A549 (cell line): Measurements from ENCODE around the gene ASZ1. TPM values are rescaled to one million over a fixed set of nuclear protein-coding genes. Genes with fewer than 3 reads are reported as not detected.

ENCODE experiments used
- ATAC-seq, 2 experiments: fragments of 200-7000 bp in 1 of 2; fragments of >200 bp in 1 of 2; cut with Nextera tagmentation in 1 of 2; cut with Tn5 transposase in 1 of 2; 3 replicates each; pipeline versions ENCODE4 v1.8.0 to v1.9.1; 2018 to 2020; ENCODE audit warnings: mild to moderate bottlenecking in 1 of 2, moderate library complexity in 1 of 2
- CTCF ChIA-PET: fragments of 300-600 bp; sonication (Branson Sonifier 250); formaldehyde crosslinking; extraction: SDS; loops from one replicate; lab custom pipeline; 2021; ENCODE audit warnings: antibody characterized with exemption, inconsistent platforms; lab: Yijun Ruan, JAX
- POLR2A ChIA-PET: fragments of 350-600 bp; formaldehyde crosslinking; extraction: SDS; loops from one replicate; lab custom pipeline; 2021; ENCODE audit warnings: antibody characterized with exemption, inconsistent platforms; lab: Yijun Ruan, JAX
- DNase-seq, 2 experiments: peaks; one replicate each; pipeline versions ENCODE4 v3.0.0 to v3.0.0-alpha.2; 2011 to 2016; ENCODE audit warnings: low read depth in 1 of 2, low spot score in 1 of 2
- FAIRE-seq: peaks from 2 replicates; lab custom pipeline; 2011; peaks lifted over from hg19 to GRCh38; lab: Jason Lieb, UNC
- H3K27ac ChIP-seq, 2 experiments: fragments of >200 bp; sonication (Bioruptor Twin); formaldehyde crosslinking; 3 replicates each; pipeline ENCODE4 v1.5.1; 2016 to 2017
- H3K4me1 ChIP-seq: fragments of >200 bp; sonication (Bioruptor Twin); formaldehyde crosslinking; 3 replicates; pipeline ENCODE4 v1.6.1; 2016
- H3K4me2 ChIP-seq: fragments of >200 bp; sonication (Bioruptor Twin); formaldehyde crosslinking; 3 replicates; pipeline ENCODE4 v1.6.1; 2016
- H3K4me3 ChIP-seq: fragments of >200 bp; sonication (Bioruptor Twin); formaldehyde crosslinking; 3 replicates; pipeline ENCODE4 v1.5.1; 2016
- H3K9me3 ChIP-seq: fragments of >200 bp; sonication (Bioruptor Twin); formaldehyde crosslinking; 3 replicates; pipeline ENCODE4 v1.6.1; 2016
- CBX8 ChIP-seq: fragments of 200-600 bp; sonication (generic); IDR thresholded peaks from 2 replicates; pipeline ENCODE4 v1.6.1; 2016
- CHD2 ChIP-seq: fragments of 150-350 bp; IDR thresholded peaks from 2 replicates; pipeline ENCODE4 v1.6.1; 2014; ENCODE audit warnings: low read length; ENCODE audit not compliant: partially characterized antibody
- CHD4 ChIP-seq: fragments of 200-600 bp; sonication (generic); IDR thresholded peaks from 2 replicates; pipeline ENCODE4 v1.6.1; 2016; ENCODE audit warnings: antibody characterized with exemption, mild to moderate bottlenecking, borderline replicate concordance
- EHF ChIP-seq: fragments of 250-450 bp; sonication (Bioruptor Pico); IDR thresholded peaks from 2 replicates; pipeline ENCODE4 v1.5.0; 2020; ENCODE audit warnings: mild to moderate bottlenecking
- EHMT2 ChIP-seq: fragments of 200-600 bp; sonication (generic); IDR thresholded peaks from 2 replicates; pipeline ENCODE4 v1.6.1; 2016; ENCODE audit warnings: antibody characterized with exemption, low read depth, mild to moderate bottlenecking, moderate library complexity
- FOSL2 ChIP-seq, 2 experiments: fragments of 450-650 bp in 1 of 2; fragments of >200 bp in 1 of 2; sonication (Bioruptor Twin) in 1 of 2; formaldehyde crosslinking; IDR thresholded peaks; 2 replicates each; pipeline versions ENCODE4 v1.5.0 to v1.6.1; 2016 to 2020; ENCODE audit warnings: mild to moderate bottlenecking in 1 of 2, moderate library complexity in 1 of 2
- FOXS1 ChIP-seq: fragments of 250-450 bp; sonication (Bioruptor Pico); IDR thresholded peaks from 2 replicates; pipeline ENCODE4 v1.5.0; 2020; ENCODE audit warnings: mild to moderate bottlenecking, moderate library complexity
- HDAC2 ChIP-seq: fragments of 200-600 bp; sonication (generic); IDR thresholded peaks from 2 replicates; pipeline ENCODE4 v1.6.1; 2016
- HEYL ChIP-seq: fragments of 250-450 bp; sonication (Bioruptor Pico); IDR thresholded peaks from 2 replicates; pipeline ENCODE4 v1.8.0; 2021; ENCODE audit warnings: mild to moderate bottlenecking, moderate library complexity
- HOXA7 ChIP-seq: fragments of 250-450 bp; sonication (Bioruptor Pico); IDR thresholded peaks from 2 replicates; pipeline ENCODE4 v1.5.0; 2020; ENCODE audit warnings: mild to moderate bottlenecking, moderate library complexity
- HOXB13 ChIP-seq: fragments of 250-450 bp; sonication (Bioruptor Pico); IDR thresholded peaks from 2 replicates; pipeline ENCODE4 v1.5.0; 2020; ENCODE audit warnings: low read depth, mild to moderate bottlenecking, moderate library complexity
- JUNB ChIP-seq: fragments of >200 bp; sonication (Bioruptor Twin); formaldehyde crosslinking; IDR thresholded peaks from 2 replicates; pipeline ENCODE4 v1.6.1; 2016
- MAFK ChIP-seq: fragments of 450-650 bp; IDR thresholded peaks from 2 replicates; pipeline ENCODE4 v1.6.1; 2014; ENCODE audit not compliant: partially characterized antibody
- MAZ ChIP-seq: fragments of 150-350 bp; IDR thresholded peaks from 2 replicates; pipeline ENCODE4 v1.6.1; 2014; ENCODE audit warnings: antibody characterized with exemption, low read depth, low read length, borderline replicate concordance
- MYC ChIP-seq: IDR thresholded peaks from 2 replicates; pipeline ENCODE4 v1.6.1; 2012; ENCODE audit warnings: mild to moderate bottlenecking, inconsistent platforms, low read length, improper control_type of control experiment, borderline replicate concordance
- NFE2L2 ChIP-seq: fragments of 150-350 bp; conservative IDR thresholded peaks from 2 replicates; pipeline ENCODE4 v1.6.1; 2014; ENCODE audit warnings: low read length
- POLR2A ChIP-seq: IDR thresholded peaks from 2 replicates; pipeline ENCODE4 v1.6.1; 2012; ENCODE audit warnings: mild to moderate bottlenecking, low read length
- SMC3 ChIP-seq: fragments of >200 bp; sonication (Bioruptor Twin); formaldehyde crosslinking; IDR thresholded peaks from 3 replicates; pipeline ENCODE4 v1.6.1; 2018; ENCODE audit warnings: inconsistent platforms
- TFCP2L1 ChIP-seq: fragments of 250-450 bp; sonication (Bioruptor Pico); IDR thresholded peaks from 2 replicates; pipeline ENCODE4 v1.5.0; 2021; ENCODE audit warnings: mild to moderate bottlenecking
- TP53 ChIP-seq: fragments of 250-450 bp; sonication (Bioruptor Pico); IDR thresholded peaks from 2 replicates; pipeline ENCODE4 v1.5.0; 2021; ENCODE audit warnings: mild to moderate bottlenecking, moderate library complexity
- ZC3H11A ChIP-seq: fragments of 450-650 bp; IDR thresholded peaks from 2 replicates; pipeline ENCODE4 v1.6.1; 2014; ENCODE audit warnings: antibody characterized with exemption, mild to moderate bottlenecking
- ZFP36 ChIP-seq: fragments of 450-650 bp; IDR thresholded peaks from 2 replicates; pipeline ENCODE4 v1.6.1; 2014; ENCODE audit warnings: borderline replicate concordance; ENCODE audit not compliant: partially characterized antibody
- WGBS: methylation state at CpG from one replicate; pipeline ENCODE4 v1.1.6; 2017; ENCODE audit errors: missing lambda C conversion rate; 5-methylcytosine and 5-hydroxymethylcytosine counted together
- polyA plus RNA-seq, 4 experiments: library from polyadenylated mRNA; depleted of rRNA in 3 of 4; stranded (reverse); fragments of >200 nt; fragmentation: RNase III in 1 of 4; extraction: RNeasy Plus Mini Kit Qiagen cat#74134 plus additional on column Dnase treatment in 1 of 4; gene quantifications; 2 replicates in 3 of 4; 3 replicates in 1 of 4; pipeline ENCODE4 v1.2.3, GENCODE V29; 2011 to 2017
- TF ChIP-seq, protein P1 (sequence below): fragments of 150-350 bp; IDR thresholded peaks from 2 replicates; pipeline ENCODE4 v1.6.1; 2014; ENCODE audit warnings: low read depth, mild to moderate bottlenecking, low read length
- TF ChIP-seq, protein P2 (sequence below): IDR thresholded peaks from 2 replicates; pipeline ENCODE4 v1.6.1; 2012
- TF ChIP-seq, protein P3 (sequence below): fragments of >200 bp; sonication (Bioruptor Twin); formaldehyde crosslinking; IDR thresholded peaks from 3 replicates; pipeline ENCODE4 v1.6.1; 2016
- TF ChIP-seq, protein P4 (sequence below): fragments of 200-600 bp; sonication (generic); IDR thresholded peaks from 2 replicates; pipeline ENCODE4 v1.6.1; 2016; ENCODE audit warnings: antibody characterized with exemption, mild to moderate bottlenecking, moderate library complexity
- TF ChIP-seq, protein P5 (sequence below): fragments of 250-450 bp; sonication (Bioruptor Pico); IDR thresholded peaks from 2 replicates; pipeline ENCODE4 v1.5.0; 2020; ENCODE audit warnings: low read depth, mild to moderate bottlenecking, moderate library complexity

The ASZ1 gene
- polyA plus RNA-seq, 2 of the 4 experiments (the other 2 are of a cell fraction): not detected

DNA sequence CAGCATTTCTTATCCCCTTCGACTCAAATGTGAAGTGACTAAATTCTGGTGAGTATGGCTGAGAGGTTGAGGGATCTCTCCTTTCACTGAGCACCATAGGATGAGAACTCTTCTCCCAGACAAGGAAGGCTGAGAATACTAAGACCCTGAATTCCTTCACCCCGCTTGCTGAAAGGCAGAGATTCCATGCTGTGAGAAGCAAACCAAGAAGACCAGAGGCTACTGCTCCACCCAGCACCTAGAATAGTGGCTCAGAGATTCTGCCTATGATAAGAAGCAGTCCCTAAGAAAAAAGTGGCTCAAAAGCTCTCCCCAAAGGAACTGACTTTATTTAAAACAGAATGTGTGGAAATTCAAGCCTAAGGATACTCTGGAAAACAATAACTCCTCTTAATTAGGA is 77.7 kb downstream of the ASZ1 start:
- TF ChIP-seq ZFP36: no peak
- TF ChIP-seq JUNB: no peak
- TF ChIP-seq POLR2A: no peak
- TF ChIP-seq EHF (CRISPR knock-in tag): no peak
- Histone ChIP-seq H3K4me3 (no peak overlapping the region), H3K9me3 (no peaks in the 10 kb centered on the region), H3K27ac (no peak overlapping the region), H3K4me1 (no peaks in the 10 kb centered on the region), H3K4me2 (no peak overlapping the region)
- POLR2A ChIA-PET: no interaction called here
- DNase-seq (no peak), FAIRE-seq (no peak), ATAC-seq (no peak)
- CTCF ChIA-PET: interaction anchor here (0.8 kb wide), 1 partner anchor 119 kb away, joined by 3 read pairs; no protein-coding TSS in a partner anchor
- 31% methylated on average over 2 of the region's 2 CpGs for WGBS

DNA sequence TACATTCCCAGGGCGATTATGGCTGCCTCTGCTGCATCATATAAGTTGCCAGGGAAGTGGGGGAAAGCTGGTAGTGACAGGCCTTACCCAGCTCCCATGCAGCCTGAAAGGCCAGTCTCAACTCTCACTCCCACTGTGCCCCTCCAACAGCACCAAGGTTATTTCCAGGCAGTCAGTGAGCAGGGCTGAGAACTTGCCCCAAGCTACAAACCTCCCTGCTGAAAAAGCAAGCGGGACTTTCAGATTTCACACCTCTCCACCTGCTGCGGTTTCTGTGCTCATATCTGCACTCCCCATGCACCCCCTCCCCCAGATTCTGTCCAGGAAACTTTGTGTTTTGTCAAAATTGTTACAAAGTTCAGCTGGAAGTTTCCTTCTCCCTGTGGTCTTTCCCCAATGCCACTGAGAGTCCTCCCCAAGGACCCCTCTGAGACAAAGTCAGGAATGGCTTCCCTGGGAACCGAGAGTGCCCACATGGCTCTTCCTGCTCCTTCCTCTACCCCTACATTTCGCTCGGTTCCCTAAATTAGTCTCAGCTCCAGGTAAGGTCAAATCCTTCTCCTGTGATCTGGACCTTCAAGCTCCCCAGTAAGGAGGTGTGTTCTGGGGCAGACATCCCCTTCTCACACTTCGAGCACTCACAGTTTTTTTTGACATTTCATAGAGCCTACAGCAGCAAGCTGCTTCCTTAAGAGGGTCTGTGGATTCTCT is 79.2 kb downstream of the ASZ1 start:
- FAIRE-seq (no peak), ATAC-seq (no peak), DNase-seq (no peak)
- H3K4me2 ChIP-seq: no peak overlapping the region
- no peak for TF ChIP-seq POLR2A
- TF ChIP-seq, protein P1, sequence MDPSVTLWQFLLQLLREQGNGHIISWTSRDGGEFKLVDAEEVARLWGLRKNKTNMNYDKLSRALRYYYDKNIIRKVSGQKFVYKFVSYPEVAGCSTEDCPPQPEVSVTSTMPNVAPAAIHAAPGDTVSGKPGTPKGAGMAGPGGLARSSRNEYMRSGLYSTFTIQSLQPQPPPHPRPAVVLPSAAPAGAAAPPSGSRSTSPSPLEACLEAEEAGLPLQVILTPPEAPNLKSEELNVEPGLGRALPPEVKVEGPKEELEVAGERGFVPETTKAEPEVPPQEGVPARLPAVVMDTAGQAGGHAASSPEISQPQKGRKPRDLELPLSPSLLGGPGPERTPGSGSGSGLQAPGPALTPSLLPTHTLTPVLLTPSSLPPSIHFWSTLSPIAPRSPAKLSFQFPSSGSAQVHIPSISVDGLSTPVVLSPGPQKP: no peak
- TF ChIP-seq FOXS1 (CRISPR knock-in tag): no peak
- TF ChIP-seq HOXA7 (CRISPR knock-in tag): no peak
- TF ChIP-seq TP53 (CRISPR knock-in tag): no peak
- no peak for TF ChIP-seq HEYL (CRISPR knock-in tag)
- TF ChIP-seq HOXB13: no peak
- TF ChIP-seq, protein P2, sequence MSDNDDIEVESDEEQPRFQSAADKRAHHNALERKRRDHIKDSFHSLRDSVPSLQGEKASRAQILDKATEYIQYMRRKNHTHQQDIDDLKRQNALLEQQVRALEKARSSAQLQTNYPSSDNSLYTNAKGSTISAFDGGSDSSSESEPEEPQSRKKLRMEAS: no peak
- no peak for TF ChIP-seq MAFK
- no peak for TF ChIP-seq CHD2
- no peak for TF ChIP-seq NFE2L2
- TF ChIP-seq MAZ: no peak
- no peak for TF ChIP-seq FOSL2 (IDR thresholded peaks at IDR 0.05)
- TF ChIP-seq FOSL2 (CRISPR knock-in tag; IDR thresholded peaks at IDR 0.05): no peak
- TF ChIP-seq MYC: no peak
- no peak for TF ChIP-seq TFCP2L1 (CRISPR knock-in tag)
- no peak for TF ChIP-seq CBX8
- TF ChIP-seq, protein P3, sequence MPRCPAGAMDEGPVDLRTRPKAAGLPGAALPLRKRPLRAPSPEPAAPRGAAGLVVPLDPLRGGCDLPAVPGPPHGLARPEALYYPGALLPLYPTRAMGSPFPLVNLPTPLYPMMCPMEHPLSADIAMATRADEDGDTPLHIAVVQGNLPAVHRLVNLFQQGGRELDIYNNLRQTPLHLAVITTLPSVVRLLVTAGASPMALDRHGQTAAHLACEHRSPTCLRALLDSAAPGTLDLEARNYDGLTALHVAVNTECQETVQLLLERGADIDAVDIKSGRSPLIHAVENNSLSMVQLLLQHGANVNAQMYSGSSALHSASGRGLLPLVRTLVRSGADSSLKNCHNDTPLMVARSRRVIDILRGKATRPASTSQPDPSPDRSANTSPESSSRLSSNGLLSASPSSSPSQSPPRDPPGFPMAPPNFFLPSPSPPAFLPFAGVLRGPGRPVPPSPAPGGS: no peak
- no peaks in the 10 kb centered on the region for H3K9me3 ChIP-seq
- CTCF ChIA-PET: interaction anchor here (1.3 kb wide), 1 partner anchor 135 kb away, joined by 8 read pairs; no protein-coding TSS in a partner anchor
- WGBS: 38% methylated on average over 7 of the region's 7 CpGs
- no peak overlapping the region for H3K4me3 ChIP-seq
- POLR2A ChIA-PET: no interaction called here
- H3K27ac ChIP-seq: no peak overlapping the region
- no peaks in the 10 kb centered on the region for H3K4me1 ChIP-seq

DNA sequence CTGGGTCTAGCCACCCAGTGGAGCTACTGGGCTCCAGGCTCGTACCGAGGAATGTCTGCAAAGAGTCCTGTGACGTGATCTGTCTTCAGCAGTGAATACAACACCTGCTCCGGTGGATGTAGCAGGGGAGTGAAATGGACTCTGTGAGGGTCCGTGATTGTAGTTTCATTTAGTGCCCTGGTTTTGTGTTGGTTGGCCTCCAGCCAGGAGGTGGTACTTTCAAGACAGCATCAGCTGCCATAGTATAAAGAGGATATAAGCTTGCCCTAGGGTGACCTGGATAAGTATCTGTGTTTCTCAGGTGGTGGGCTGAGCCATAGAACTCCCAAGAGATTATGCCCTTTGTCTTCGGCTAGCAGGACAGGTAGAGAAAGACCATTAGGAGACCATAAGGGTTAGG is 79.8 kb downstream of the ASZ1 start:
- no peak for FAIRE-seq
- ATAC-seq: no peak
- ChIA-PET CTCF (interaction anchor here (1.3 to 2.1 kb wide), 3 partner anchors 8 to 134 kb away, joined by 4 to 8 read pairs (median 7); no protein-coding TSS in a partner anchor), POLR2A (no interaction called here)
- Histone ChIP-seq H3K4me2 (no peak overlapping the region), H3K9me3 (no peaks in the 10 kb centered on the region), H3K4me1 (no peaks in the 10 kb centered on the region), H3K27ac (no peak overlapping the region), H3K4me3 (no peak overlapping the region)
- WGBS: 19% methylated on average over 4 of the region's 6 CpGs
- no peak for DNase-seq
- no peak for TF ChIP-seq ZC3H11A
- TF ChIP-seq CBX8: no peak
- no peak for TF ChIP-seq HDAC2
- TF ChIP-seq, protein P3: no peak
- TF ChIP-seq SMC3: no peak
- TF ChIP-seq, protein P4, sequence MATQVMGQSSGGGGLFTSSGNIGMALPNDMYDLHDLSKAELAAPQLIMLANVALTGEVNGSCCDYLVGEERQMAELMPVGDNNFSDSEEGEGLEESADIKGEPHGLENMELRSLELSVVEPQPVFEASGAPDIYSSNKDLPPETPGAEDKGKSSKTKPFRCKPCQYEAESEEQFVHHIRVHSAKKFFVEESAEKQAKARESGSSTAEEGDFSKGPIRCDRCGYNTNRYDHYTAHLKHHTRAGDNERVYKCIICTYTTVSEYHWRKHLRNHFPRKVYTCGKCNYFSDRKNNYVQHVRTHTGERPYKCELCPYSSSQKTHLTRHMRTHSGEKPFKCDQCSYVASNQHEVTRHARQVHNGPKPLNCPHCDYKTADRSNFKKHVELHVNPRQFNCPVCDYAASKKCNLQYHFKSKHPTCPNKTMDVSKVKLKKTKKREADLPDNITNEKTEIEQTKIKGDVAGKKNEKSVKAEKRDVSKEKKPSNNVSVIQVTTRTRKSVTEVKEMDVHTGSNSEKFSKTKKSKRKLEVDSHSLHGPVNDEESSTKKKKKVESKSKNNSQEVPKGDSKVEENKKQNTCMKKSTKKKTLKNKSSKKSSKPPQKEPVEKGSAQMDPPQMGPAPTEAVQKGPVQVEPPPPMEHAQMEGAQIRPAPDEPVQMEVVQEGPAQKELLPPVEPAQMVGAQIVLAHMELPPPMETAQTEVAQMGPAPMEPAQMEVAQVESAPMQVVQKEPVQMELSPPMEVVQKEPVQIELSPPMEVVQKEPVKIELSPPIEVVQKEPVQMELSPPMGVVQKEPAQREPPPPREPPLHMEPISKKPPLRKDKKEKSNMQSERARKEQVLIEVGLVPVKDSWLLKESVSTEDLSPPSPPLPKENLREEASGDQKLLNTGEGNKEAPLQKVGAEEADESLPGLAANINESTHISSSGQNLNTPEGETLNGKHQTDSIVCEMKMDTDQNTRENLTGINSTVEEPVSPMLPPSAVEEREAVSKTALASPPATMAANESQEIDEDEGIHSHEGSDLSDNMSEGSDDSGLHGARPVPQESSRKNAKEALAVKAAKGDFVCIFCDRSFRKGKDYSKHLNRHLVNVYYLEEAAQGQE: no peak
- TF ChIP-seq, protein P5, sequence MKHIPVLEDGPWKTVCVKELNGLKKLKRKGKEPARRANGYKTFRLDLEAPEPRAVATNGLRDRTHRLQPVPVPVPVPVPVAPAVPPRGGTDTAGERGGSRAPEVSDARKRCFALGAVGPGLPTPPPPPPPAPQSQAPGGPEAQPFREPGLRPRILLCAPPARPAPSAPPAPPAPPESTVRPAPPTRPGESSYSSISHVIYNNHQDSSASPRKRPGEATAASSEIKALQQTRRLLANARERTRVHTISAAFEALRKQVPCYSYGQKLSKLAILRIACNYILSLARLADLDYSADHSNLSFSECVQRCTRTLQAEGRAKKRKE: no peak
- no peak for TF ChIP-seq CHD4
- TF ChIP-seq EHMT2: no peak
